ENCODE measurements around the gene CENPQ.
A peak's percentile ranks its signal among the peaks of the same experiment; 100 is the strongest.
"Not testable (repeated sequence)": the region's sequence is repeated elsewhere in the genome, so short reads cannot be mapped to it uniquely, and the experiment has no call there.

CENPQ gene, protein sequence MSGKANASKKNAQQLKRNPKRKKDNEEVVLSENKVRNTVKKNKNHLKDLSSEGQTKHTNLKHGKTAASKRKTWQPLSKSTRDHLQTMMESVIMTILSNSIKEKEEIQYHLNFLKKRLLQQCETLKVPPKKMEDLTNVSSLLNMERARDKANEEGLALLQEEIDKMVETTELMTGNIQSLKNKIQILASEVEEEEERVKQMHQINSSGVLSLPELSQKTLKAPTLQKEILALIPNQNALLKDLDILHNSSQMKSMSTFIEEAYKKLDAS

GRCh38 chr6:49462927-49463611, at the start of gene CENPQ, which contains the start of gene MMUT:
Gene CENPQ (plus strand): TSS chr6:49463370. CDS start chr6:49470177, 6,807 bp downstream.
Gene MMUT (minus strand): TSS chr6:49463253. CDS start chr6:49459466, 3,787 bp downstream.
- FAIRE-seq = peak; percentile 80

DNA sequence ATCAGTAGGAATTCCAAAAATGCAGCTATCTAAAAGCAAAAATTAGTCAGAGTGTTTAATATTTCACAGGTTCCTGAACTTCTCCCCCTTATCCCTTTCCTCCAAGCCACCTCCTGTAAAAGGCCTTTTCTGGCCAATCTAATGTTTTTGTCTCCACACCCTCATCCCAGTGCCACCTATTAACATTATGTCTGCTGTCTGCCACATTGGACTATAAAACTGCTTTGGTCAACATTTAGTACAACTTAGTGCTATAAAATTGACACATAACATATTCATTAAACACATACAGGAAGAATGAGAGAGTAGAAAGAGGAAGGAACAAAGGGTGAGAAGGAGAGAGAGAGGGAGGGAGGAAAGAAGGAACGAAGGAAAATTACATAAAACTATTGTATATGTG, 47.8 kb upstream of the CENPQ start:
- FAIRE-seq = no peak

- no peak for FAIRE-seq
Observed at GRCh38 chr6:49416195-49416594, 47.0 kb upstream of the CENPQ start.

DNA sequence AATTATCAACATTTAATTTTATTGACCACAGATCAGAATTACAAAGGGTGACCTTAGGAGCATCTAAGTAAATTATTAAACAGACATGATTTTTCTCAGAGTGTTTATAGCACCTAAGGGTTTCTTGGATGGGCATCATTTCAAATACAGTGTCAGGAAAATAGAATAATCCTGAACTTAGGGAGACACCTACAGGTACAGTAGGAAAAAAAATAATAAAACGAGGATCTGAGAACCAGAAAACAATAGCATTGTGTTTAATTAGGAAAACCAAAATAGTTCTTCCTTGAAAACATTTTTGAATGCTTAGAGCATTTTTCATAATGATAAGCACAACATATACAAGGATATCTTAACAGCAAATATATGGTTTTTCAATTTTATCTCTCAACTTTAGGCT, 39.4 kb upstream of the CENPQ start:
- FAIRE-seq = no peak

DNA sequence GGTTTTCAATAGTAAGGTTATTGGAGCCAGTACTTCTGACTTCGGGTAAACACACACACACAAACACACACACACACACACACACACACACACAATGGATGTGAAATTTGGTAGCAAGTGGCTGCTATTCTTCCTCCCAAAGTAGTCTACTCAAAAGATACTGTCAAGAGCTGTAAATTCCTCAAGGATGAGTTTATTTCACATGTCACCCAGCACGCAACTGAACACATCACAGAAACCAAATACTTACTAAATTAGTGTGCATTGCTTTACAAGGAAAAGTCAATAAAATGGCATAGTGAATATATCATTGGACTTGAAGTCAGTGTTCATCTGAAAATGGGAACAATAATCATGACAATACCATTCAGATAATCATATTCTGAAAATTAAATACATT, 33.0 kb upstream of the CENPQ start:
- FAIRE-seq = no peak

- FAIRE-seq = no peak
Observed at GRCh38 chr6:49430866-49431265, 32.3 kb upstream of the CENPQ start.

DNA sequence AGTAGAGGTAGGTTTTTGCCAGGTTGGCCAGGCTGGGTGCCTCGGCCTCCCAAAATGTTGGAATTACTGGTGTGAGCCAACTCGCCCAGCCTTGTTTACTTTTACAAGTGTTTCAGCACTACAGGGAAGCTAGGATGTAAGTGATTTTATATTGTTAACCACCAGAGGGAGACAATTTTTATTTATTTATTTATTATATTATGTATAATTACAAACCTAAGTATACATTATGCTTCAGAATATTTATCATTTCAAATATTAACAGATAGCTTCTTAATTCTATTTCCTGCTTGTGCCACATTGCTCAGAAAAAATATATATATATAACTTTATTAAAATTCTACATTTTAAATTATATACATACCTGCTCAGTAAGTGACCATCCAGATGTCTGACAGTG, 9.9 kb upstream of the CENPQ start:
- FAIRE-seq = peak; percentile 90

- no peak for FAIRE-seq
Observed at GRCh38 chr6:49454787-49455709, 8.1 kb upstream of the CENPQ start.

GRCh38 chr6:49457771-49458170, 5.4 kb upstream of the CENPQ start:
- FAIRE-seq = no peak

DNA sequence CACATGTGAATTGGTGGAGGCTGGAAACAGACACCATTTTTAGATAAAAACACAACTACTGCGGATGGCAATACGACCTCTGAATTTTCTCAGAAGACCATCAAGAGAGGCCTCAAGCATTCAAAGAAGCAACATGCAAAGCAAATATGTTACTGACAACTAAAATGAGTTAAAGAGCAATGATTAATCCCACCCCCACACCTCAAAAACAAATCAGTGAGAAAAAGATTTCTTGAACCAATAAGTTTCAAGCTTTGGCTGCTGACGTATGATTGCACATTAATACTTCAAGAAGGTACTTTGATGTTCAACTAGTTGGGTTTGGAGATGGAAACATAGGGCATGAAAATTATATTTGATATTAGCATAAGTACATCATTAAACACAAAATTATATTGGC, 1.1 kb upstream of the CENPQ start:
- no peak for FAIRE-seq

GRCh38 chr6:49462599-49462926, 607 bp upstream of the CENPQ start:
- no peak for FAIRE-seq

DNA sequence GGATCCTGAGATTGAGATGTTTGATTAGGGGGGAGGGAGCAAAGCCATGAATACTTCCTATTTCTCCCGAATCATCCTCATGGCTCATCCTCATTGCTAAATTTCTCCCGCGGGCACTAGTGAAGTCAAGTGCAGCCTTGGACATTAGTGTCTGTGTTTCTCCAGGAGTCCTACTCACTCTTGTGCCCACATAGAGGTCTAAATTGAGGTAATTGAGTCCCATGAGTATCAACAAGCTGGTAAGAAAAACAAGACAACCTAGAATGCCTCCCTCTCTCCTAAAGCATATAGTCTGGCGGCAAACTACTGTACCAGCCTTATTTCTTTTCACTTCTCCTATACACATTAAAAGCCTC, 420 bp downstream of the CENPQ start:
- no peak for FAIRE-seq

DNA sequence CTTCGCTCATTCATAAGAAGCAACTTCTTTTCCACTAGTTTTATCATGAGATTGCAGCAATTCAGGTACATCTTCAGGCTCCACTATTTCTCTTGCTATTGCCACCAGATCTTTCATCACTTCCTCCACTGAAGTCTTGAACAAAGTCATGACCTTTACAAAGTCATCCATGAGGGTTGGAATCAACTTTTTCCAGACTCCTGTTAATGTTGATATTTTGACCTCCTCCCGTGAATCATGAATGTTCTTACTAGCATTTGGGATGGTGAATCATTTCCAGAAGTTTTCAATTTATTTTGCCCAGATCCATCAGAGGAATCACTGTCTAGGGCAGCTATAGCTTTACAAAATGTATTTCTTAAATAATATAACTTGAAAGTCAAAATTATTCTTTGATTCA, 1.5 kb downstream of the CENPQ start:
- FAIRE-seq = no peak

DNA sequence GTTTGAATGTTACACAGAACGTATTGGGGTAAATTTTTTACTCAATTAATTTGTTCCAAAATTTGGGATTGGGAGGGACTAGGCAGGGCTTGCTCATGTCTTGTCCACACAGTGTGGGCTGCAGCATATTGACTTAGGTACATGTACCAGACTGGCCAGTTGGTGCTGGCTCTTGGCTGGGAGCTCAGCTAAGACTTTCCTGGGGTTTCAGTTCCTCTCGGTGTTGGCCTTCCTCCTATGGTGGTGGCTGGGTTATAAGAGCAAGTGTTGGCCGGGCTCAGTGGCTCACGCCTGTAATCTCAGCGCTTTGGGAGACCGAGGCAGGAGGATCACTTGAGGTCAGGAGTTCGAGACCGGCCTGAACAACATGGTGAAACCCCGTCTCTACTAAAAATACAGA, 4.9 kb downstream of the CENPQ start:
- FAIRE-seq = no peak

DNA sequence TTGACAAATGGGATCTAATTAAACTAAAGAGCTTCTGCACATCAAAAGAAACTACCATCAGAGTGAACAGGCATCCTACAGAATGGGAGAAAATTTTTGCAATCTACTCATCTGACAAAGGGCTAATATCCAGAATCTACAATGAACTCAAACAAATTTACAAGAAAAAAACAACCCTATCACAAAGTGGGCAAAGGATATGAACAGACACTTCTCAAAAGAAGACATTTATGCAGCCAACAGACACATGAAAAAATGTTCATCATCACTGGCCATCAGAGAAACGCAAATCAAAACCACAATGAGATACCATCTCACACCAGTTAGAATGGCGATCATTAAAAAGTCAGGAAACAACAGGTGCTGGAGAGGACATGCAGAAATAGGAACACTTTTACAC, 13.4 kb downstream of the CENPQ start:
- FAIRE-seq = not testable (repeated sequence)

- FAIRE-seq = no peak
Observed at GRCh38 chr6:49479308-49479970, 16.3 kb downstream of the CENPQ start.

GRCh38 chr6:49481846-49482245, 18.7 kb downstream of the CENPQ start:
- not testable (repeated sequence) for FAIRE-seq

GRCh38 chr6:49483380-49483779, 20.2 kb downstream of the CENPQ start:
- FAIRE-seq = not testable (repeated sequence)

DNA sequence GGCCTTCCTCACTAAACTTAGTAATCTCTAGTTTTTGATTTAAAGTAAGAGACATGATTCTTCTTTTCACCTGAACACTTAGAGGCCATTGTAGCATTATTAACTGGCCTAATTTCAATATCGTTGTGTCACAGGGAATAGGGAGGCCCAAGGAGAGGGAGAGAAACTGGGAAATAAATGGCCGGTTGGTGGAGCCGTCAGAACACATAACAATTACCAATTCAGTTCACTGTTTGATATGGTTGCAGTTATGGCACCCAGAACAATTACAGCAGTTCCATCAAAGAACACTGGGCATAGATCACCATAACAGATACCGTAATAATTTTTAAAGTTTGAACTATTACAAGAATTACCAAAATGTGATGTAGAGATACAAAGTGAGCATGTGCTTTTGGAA, 27.5 kb downstream of the CENPQ start:
- no peak for FAIRE-seq

GRCh38 chr6:49497304-49497703, 34.1 kb downstream of the CENPQ start:
- no peak for FAIRE-seq

DNA sequence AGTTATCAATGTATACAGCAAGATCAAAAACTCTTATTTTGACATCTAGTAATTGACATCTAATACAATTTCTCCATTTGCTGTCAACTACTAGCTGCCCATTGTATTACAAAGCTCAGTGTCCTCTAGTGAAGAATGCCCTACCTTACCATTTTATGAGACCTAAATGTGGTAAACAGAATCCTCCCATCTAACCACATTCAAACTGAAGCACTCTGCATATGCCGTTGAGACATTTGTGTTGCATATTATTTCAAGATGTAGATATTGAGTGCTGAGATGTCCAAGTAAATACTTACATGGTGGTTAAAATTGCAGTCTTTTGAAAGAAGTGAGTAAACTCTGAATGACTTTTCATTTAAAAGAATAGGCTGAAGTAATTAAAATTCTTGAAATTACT, 36.0 kb downstream of the CENPQ start:
- no peak for FAIRE-seq

- no peak for FAIRE-seq
Observed at GRCh38 chr6:49499623-49500022, 36.5 kb downstream of the CENPQ start, which contains the start of gene GLYATL3. Gene GLYATL3 (plus strand): TSS chr6:49499923. CDS start chr6:49511991, 12,068 bp downstream.

GRCh38 chr6:49504666-49505065, 41.5 kb downstream of the CENPQ start:
- FAIRE-seq = no peak

All from islet of Langerhans (tissue), 1 donor.